ENCODE results near the gene HDHD5.

Gene HDHD5

DNA sequence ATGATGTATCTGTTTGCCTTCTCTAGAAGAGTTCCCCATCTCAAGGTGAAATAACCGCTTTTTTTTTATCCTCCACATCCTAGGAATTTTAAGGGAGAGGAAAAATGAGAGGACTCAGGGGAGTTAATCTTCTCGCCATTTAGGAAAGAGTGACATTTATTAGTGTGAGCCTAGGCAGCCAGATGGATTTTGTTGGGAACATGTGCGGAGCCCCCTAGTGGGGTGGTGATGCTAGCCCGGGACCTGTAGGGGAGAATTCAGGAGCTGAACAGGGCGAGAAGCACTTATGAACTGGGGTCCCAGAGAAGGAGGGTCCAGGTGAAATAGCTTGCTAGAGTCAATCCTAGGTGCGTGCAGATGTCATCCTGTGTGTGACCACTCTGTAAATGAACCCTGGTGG lies 63.5 kb downstream of the HDHD5 start:
- Histone ChIP-seq H3K4me1 (ENCODE audit: control insufficient read depth, insufficient read depth, low read length, unreplicated experiment) (no peaks in the 10 kb centered on the region), H3K27me3 (ENCODE audit: insufficient read depth, low read length) (no peaks in the 10 kb centered on the region), H3K36me3 (ENCODE audit: insufficient read depth, low read length) (no peaks in the 10 kb centered on the region), H3K4me3 (ENCODE audit: low read depth, low read length) (no peak overlapping the region), H3K27ac (ENCODE audit: low read depth, low read length) (no peak overlapping the region), H2AFZ (ENCODE audit: low read length, unreplicated experiment) (no peak overlapping the region), H3K79me2 (ENCODE audit: control insufficient read depth, insufficient read depth, low read length, unreplicated experiment) (peaks cover 20% of the 10 kb centered on the region)

DNA sequence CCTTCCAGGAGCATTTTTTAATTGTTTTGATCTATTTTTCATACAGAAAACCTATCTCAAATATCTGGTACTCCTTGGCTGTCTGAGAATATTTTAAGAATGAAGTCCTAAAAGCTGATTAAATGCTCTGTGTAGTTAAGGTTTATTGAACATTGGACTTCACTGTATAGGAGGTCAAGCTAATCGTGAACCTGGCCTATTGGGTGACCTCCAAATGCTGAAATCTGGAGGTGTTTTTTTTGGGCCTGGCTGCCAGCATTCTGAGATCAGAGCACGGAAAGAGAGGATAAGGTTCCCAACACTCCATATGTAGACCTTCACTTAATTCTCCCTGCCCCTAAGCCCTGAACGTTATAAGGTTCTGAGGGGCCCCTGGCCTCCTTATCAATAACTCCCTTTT lies 66.0 kb downstream of the HDHD5 start:
- H3K27ac ChIP-seq (ENCODE audit: low read depth, low read length): no peak overlapping the region
- H3K79me2 ChIP-seq (ENCODE audit: control insufficient read depth, insufficient read depth, low read length, unreplicated experiment): peaks cover 25% of the 10 kb centered on the region
- no peak overlapping the region for H2AFZ ChIP-seq (ENCODE audit: low read length, unreplicated experiment)
- H3K27me3 ChIP-seq (ENCODE audit: insufficient read depth, low read length): no peaks in the 10 kb centered on the region
- H3K4me1 ChIP-seq (ENCODE audit: control insufficient read depth, insufficient read depth, low read length, unreplicated experiment): no peaks in the 10 kb centered on the region
- no peaks in the 10 kb centered on the region for H3K36me3 ChIP-seq (ENCODE audit: insufficient read depth, low read length)
- no peak overlapping the region for H3K4me3 ChIP-seq (ENCODE audit: low read depth, low read length)

DNA sequence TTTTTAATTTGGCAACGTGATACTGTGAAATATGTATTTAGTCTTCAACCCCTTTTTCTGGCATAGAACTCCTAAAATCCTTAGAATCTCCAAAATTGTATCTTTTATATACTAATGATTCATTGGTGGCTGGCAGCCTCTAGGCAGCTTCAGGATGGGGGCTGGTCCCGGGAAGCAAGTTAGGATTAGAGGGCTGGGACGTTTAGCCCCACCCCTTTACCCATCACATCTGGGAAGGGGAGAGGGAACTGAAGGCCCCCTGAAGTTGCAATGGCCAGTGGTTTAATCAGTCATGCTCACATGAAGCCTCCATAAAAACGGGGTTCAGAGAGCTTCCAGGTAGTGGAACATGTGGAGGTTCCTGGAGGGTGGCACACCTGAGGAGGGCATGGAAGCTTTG lies 67.2 kb downstream of the HDHD5 start:
- no peak overlapping the region for H2AFZ ChIP-seq (ENCODE audit: low read length, unreplicated experiment)
- peaks cover 2% of the 10 kb centered on the region for H3K4me1 ChIP-seq (ENCODE audit: control insufficient read depth, insufficient read depth, low read length, unreplicated experiment)
- H3K36me3 ChIP-seq (ENCODE audit: insufficient read depth, low read length): no peaks in the 10 kb centered on the region
- no peaks in the 10 kb centered on the region for H3K27me3 ChIP-seq (ENCODE audit: insufficient read depth, low read length)
- no peak overlapping the region for H3K4me3 ChIP-seq (ENCODE audit: low read depth, low read length)
- H3K27ac ChIP-seq (ENCODE audit: low read depth, low read length): no peak overlapping the region
- H3K79me2 ChIP-seq (ENCODE audit: control insufficient read depth, insufficient read depth, low read length, unreplicated experiment): peaks cover 37% of the 10 kb centered on the region

DNA sequence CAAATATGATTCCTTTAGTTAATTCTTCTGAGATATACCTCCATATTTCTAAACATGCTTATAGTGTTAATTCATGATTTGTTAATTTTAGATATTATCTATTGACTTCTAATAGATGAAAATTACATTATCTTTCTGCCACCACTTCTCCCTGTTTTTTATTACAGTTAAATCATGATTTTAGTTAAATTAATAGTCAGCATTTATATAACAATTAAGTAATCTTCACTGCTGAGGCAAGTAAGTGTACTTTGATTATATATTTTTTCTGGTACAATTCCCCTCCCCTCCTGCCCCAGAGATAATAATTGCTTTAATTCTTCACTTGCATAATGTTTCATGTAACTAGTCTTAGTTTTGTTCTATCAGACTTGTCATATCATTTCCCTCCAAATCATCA lies 68.5 kb downstream of the HDHD5 start:
- H3K4me1 ChIP-seq (ENCODE audit: control insufficient read depth, insufficient read depth, low read length, unreplicated experiment): peaks cover 6% of the 10 kb centered on the region
- H3K36me3 ChIP-seq (ENCODE audit: insufficient read depth, low read length): no peaks in the 10 kb centered on the region
- H3K4me3 ChIP-seq (ENCODE audit: low read depth, low read length): no peak overlapping the region
- no peak overlapping the region for H3K27ac ChIP-seq (ENCODE audit: low read depth, low read length)
- H2AFZ ChIP-seq (ENCODE audit: low read length, unreplicated experiment): no peak overlapping the region
- peaks cover 50% of the 10 kb centered on the region for H3K79me2 ChIP-seq (ENCODE audit: control insufficient read depth, insufficient read depth, low read length, unreplicated experiment)
- H3K27me3 ChIP-seq (ENCODE audit: insufficient read depth, low read length): no peaks in the 10 kb centered on the region
